ENCODE measurements around the gene TLL1. TPM values are rescaled to one million over a fixed set of nuclear protein-coding genes. Genes with fewer than 3 reads are reported as not detected.

The TLL1 gene
- total and polyA plus RNA-seq, 8 donors: 1.4 to 7.7 (median 3.9) TPM

DNA sequence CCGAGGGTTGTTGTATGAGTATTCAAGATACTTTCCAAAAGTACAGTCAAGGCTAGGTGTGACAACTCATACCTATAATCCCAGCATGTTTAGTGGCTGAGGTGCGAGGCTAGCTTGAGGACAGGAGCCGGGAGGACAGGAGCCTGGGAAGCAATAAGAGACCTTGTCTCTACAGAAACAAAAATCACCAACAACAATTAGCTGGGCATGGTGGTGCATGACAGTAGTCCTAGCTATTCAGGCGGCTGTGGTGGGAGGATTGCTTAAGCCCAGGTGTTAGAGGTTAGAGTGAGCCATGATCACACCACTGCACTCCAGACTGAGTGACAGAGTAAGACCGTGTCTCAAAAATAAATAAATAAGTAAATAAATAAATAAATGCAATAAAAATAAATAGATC, 91.6 kb downstream of the TLL1 start:
- Histone ChIP-seq H3K4me3 (no peak overlapping the region), H3K9me3 (peaks cover 0 to 19% of the 10 kb centered on the region in 2 donors), H3K36me3 (no peaks in the 10 kb centered on the region), H3K27ac (no peak overlapping the region), H3K4me1 (no peaks in the 10 kb centered on the region), H3K27me3 (no peaks in the 10 kb centered on the region)
- ATAC-seq (no peak), DNase-seq (no peak)
- intact Hi-C loops (cut with DNase I): no loop called here
- TF ChIP-seq, protein P1, sequence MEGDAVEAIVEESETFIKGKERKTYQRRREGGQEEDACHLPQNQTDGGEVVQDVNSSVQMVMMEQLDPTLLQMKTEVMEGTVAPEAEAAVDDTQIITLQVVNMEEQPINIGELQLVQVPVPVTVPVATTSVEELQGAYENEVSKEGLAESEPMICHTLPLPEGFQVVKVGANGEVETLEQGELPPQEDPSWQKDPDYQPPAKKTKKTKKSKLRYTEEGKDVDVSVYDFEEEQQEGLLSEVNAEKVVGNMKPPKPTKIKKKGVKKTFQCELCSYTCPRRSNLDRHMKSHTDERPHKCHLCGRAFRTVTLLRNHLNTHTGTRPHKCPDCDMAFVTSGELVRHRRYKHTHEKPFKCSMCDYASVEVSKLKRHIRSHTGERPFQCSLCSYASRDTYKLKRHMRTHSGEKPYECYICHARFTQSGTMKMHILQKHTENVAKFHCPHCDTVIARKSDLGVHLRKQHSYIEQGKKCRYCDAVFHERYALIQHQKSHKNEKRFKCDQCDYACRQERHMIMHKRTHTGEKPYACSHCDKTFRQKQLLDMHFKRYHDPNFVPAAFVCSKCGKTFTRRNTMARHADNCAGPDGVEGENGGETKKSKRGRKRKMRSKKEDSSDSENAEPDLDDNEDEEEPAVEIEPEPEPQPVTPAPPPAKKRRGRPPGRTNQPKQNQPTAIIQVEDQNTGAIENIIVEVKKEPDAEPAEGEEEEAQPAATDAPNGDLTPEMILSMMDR (IDR thresholded peaks at IDR 0.05): no peak

DNA sequence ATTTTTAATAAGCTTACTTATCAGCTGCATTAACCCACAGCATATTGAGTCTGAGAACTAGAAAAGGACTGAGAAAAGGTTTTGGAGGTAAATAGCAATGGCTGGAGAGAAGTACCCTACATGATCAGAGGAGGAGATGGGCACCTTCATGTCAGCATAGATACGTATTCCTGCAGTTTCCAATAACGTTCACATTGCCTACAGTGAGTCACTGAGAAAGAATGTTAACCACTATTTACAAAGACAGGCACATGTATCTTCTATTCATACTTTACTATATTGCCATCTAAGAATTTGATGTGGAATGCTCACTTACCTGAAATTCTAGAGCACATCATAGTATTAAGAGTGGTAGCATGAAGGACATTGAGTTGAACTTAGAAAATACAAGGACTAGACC, 92.5 kb downstream of the TLL1 start:
- H3K4me1 ChIP-seq: no peaks in the 10 kb centered on the region
- intact Hi-C loops (cut with DNase I): no loop called here
- DNase-seq (no peak), ATAC-seq (no peak)
- no peaks in the 10 kb centered on the region for H3K27me3 ChIP-seq
- H3K9me3 ChIP-seq: peaks cover 0 to 19% of the 10 kb centered on the region in 2 donors
- H3K27ac ChIP-seq: no peak overlapping the region
- no peaks in the 10 kb centered on the region for H3K36me3 ChIP-seq
- no peak overlapping the region for H3K4me3 ChIP-seq
- TF ChIP-seq, protein P1 (IDR thresholded peaks at IDR 0.05): no peak

DNA sequence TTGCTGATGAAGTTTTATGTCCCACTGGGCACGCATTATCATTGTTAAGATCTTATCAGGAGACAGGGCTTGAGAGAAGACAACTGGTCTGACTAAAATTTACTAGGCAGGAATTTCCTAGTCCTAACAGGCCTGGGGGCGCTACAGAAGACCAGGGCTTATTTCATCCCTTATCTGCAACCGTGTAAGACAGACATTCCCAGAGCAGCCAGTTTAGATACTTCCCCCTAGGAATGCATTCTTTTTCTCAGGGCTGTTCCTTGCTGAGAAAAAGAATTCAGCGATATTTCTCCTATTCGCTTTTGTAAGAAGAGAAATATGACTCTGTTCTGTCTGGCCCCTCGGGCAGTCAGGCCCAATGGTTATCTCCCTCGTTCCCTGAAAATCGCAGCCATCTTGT, 93.8 kb downstream of the TLL1 start:
- DNase-seq (no peak), ATAC-seq (no peak)
- no peaks in the 10 kb centered on the region for H3K36me3 ChIP-seq
- H3K27ac ChIP-seq: no peak overlapping the region
- H3K4me3 ChIP-seq: no peak overlapping the region
- no peaks in the 10 kb centered on the region for H3K27me3 ChIP-seq
- intact Hi-C loops (cut with DNase I): no loop called here
- no peaks in the 10 kb centered on the region for H3K4me1 ChIP-seq
- peaks cover 0 to 16% of the 10 kb centered on the region in 2 donors for H3K9me3 ChIP-seq
- TF ChIP-seq, protein P1 (IDR thresholded peaks at IDR 0.05): no peak

DNA sequence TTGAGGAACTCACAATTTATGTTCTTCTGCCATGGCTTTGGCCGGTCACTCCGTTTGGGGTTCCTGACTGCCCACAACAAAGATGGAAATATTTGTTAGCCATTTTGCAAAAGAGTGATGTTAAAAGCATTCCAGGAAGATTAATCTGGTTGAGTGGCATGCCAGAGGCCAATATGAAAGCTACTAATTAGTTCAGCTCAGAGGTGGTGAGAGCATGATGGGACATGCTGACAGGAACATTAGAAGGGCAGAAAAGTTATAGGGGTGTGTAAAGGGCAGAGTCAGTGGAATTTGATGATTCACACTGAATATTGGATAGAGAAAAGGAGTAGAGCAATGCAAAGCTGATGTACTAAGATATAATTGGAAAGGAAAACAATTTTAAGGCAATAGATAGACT, 94.4 kb downstream of the TLL1 start:
- no peak overlapping the region for H3K27ac ChIP-seq
- no peaks in the 10 kb centered on the region for H3K27me3 ChIP-seq
- H3K4me1 ChIP-seq: no peaks in the 10 kb centered on the region
- ATAC-seq (no peak), DNase-seq (no peak)
- intact Hi-C loops (cut with DNase I): no loop called here
- TF ChIP-seq, protein P1 (IDR thresholded peaks at IDR 0.05): no peak
- H3K9me3 ChIP-seq: peaks cover 0 to 16% of the 10 kb centered on the region in 2 donors
- H3K4me3 ChIP-seq: no peak overlapping the region
- H3K36me3 ChIP-seq: no peaks in the 10 kb centered on the region

DNA sequence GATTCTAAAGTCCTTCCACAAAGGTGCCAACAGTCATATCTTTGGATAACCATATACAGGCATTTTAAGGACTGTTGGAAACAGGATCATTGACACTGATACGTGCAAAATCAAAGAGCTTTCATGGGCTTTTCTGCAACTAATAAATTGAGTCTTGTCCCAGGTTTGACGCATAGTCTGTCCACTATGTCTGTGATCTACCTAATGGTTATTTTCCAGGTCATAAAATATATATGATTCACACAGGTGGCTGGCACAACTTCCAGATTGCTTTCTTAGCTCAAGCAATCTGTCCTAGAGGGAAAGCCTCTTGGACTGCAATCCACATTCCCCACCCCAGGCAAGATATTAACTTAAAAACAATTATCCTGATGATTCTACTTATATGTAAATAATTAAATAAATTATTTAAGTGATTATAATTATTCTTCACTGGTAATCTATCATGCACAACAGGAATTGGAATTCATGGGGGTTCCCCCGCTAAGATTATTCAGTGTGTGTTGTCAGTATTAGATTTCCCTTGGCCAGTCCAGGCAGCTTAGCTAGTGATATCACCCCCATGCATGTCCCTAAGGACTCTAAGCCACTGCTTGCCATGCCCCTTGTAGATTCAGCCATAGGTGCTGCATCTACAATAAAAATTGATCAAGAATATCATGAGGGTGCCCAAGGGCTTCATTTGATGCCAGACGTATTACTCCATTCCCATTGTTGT, 97.8 kb downstream of the TLL1 start:
- intact Hi-C loops (cut with DNase I): no loop called here
- no peaks in the 10 kb centered on the region for H3K36me3 ChIP-seq
- no peaks in the 10 kb centered on the region for H3K27me3 ChIP-seq
- DNase-seq (no peak), ATAC-seq (no peak)
- H3K27ac ChIP-seq: no peak overlapping the region
- H3K4me3 ChIP-seq: no peak overlapping the region
- peaks cover 0 to 14% of the 10 kb centered on the region in 2 donors for H3K9me3 ChIP-seq
- H3K4me1 ChIP-seq: no peaks in the 10 kb centered on the region
- TF ChIP-seq, protein P1 (IDR thresholded peaks at IDR 0.05): no peak

All from left lung (tissue), 10 donors.